Fibroblast of skin of left quadriceps (primary cell): ENCODE data around the gene SLC7A5.
"Not testable (repeated sequence)": the region's sequence is repeated elsewhere in the genome, so short reads cannot be mapped to it uniquely, and the experiment has no call there.

Experiments
- DNase-seq, 2 experiments: peaks; one replicate each; pipeline ENCODE4 v3.0.0-alpha.2; 2013; ENCODE audit warnings: low read depth in 2 of 2

SLC7A5 gene

GRCh38 chr16:87794485-87795078, 74.7 kb downstream of the SLC7A5 start:
- DNase-seq = no peak

DNA sequence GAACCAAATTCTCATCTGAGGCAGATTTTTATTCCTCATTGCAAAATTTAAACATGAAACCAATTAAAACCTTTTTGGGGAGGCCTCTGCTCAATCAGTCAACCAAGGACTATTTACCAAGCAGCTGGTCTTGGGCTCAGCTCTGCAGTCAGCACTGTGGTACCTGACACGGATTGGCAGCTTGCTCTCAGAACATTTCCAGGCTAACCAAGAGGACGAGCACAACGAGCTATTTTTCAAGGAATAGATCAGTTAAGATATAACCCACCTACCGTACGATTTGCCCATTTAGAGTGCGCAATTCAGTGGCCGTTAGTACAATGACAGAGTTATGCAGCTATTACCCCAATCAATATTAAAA, 77.1 kb downstream of the SLC7A5 start:
- DNase-seq = no peak

- no peak for DNase-seq
Measured at GRCh38 chr16:87791295-87792204, 77.8 kb downstream of the SLC7A5 start.

- DNase-seq = no peak
Measured at GRCh38 chr16:87790292-87791100, 78.8 kb downstream of the SLC7A5 start.

- no peak for DNase-seq
Measured at GRCh38 chr16:87789437-87790291, 79.6 kb downstream of the SLC7A5 start.

- DNase-seq = not testable (repeated sequence)
Measured at GRCh38 chr16:87788730-87789436, 80.4 kb downstream of the SLC7A5 start.

GRCh38 chr16:87787451-87788091, 81.7 kb downstream of the SLC7A5 start:
- DNase-seq = not testable (repeated sequence)

GRCh38 chr16:87784812-87785211, 84.5 kb downstream of the SLC7A5 start:
- DNase-seq = no peak

DNA sequence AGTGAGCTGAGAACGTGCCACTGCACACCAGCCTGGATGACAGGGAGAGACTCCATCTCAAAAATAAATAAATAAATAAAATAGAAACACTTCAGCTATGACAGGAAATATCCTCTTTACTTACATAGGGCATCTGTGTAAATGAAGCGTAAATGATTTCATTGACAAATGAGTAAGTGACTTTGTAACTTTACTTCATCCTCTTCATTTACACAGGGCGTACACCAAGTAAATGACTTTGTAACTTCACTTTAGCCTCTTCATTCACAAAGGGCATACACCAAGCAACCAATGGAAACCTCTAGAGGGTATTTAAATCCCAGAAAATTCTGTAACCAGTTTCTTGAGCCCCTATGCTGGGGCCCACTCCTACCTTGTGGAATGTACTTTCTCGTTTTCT, 87.3 kb downstream of the SLC7A5 start:
- DNase-seq = no peak

GRCh38 chr16:87780385-87780989, 88.8 kb downstream of the SLC7A5 start:
- no peak for DNase-seq
